T-helper 1 cell treated with Interleukin-12 subunit alpha and Interleukin-12 subunit beta and Interleukin-4 antibody, amounts not matched to agents 30 ng/mL and 1 ng/mL, for 36 hours (primary cell): ENCODE data around the gene BCL6B. TPM values are rescaled to one million over a fixed set of nuclear protein-coding genes. Genes with fewer than 3 reads are reported as not detected.

ENCODE experiments used
- intact Hi-C: fragments of 100-400 bp; cut with micrococcal nuclease; formaldehyde crosslinking; loops from one replicate; pipeline ENCODE4 v1.15.1; 2024
- total RNA-seq: library from RNA; stranded (reverse); gene quantifications from 2 replicates; pipeline ENCODE4 v1.2.3, GENCODE V29; 2022

BCL6B gene
- total RNA-seq, 1 donor from 2014 or later, result 2.5 TPM

GRCh38 chr17:7007143-7007542 lies 15.7 kb upstream of the BCL6B start:
- intact Hi-C loops, result loop anchor here (10.0 kb wide), 1 partner anchor 1422 kb away; the partner anchor contains the start of gene NLRP1

DNA sequence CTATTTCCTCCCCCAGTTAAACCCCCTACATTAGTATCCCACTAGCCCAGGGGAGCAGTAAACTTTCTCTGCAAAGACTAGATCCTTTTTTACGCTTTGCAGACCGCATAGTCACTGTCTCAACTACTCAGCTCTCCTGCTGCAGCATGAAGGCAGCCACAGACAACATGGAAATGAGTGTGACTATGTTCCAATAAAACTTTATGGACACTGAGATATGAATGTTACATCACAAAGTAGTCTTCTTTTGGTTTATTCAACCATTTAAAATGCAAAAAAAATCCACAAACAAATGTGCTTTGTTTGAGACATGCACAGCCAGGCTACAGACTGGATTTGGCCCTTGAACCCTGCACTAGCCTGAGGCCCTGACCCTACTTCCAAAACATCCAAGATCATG lies 12.3 kb upstream of the BCL6B start:
- intact Hi-C loops, result loop anchor here (5.0 to 10.0 kb wide), 2 partner anchors 564 to 832 kb away; partner anchors contain the start of gene CD68

DNA sequence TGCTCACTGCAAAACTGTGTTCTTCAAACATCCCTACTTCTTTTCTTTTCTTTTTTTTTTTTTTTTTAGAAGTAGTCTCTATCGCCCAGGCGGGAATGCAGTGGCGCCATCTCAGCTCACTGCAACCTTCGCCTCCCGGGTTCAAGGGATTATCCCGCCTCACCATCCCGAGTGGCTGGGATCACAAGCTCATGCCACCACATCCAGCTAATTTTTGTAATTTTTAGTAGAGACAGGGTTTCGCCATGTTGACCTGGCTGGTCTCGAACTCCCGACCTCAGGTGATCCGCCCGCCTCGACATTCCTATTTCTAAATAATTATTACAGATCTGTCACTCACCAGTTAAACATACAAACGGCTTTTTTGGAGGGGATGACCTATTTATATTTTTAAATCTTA lies 11.4 kb upstream of the BCL6B start:
- intact Hi-C loops, result loop anchor here (5.0 to 10.0 kb wide), 2 partner anchors 563 to 831 kb away; partner anchors contain the start of gene CD68

GRCh38 chr17:7011942-7012254 lies 11.0 kb upstream of the BCL6B start:
- intact Hi-C loops, result loop anchor here (2.0 to 10.0 kb wide), 3 partner anchors 255 to 830 kb away; partner anchors contain the start of genes CD68 and XAF1

DNA sequence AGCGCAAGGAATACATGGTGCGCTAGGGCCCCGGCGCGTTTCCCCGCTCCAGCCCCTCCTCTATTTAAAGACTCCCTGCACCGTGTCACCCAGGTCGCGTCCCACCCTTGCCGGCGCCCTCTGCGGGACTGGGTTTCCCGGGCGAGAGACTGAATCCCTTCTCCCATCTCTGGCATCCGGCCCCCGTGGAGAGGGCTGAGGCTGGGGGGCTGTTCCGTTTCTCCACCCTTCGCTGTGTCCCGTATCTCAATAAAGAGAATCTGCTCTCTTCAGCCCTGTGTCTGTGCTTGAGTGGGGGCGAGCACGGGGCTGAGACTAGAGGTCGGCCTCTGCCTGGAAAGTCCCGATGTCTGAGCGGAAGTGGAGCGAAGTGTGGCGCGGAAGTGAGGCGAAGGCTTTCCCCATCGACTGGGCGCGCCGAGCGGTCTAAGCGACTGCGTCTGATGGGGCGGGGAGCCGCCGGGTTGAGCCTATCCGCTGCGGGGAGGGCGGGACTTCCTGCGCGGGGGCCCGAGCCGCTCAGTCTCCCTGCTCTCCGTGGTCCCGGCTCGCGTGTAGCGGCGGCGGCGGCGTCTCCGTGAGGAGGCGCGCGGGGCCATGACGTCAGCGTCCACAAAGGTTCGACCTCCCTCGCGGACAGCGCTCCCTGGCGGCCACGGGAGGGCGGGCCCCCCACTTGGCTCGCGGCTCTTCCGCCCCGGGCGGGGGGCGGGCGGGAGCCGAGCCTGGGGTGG lies 8.4 kb upstream of the BCL6B start:
- intact Hi-C loops, result loop anchor here (1.0 to 10.0 kb wide), 10 partner anchors 10 to 1528 kb away; partner anchors contain the start of genes C17orf100, CD68, DERL2 and EIF5A

- intact Hi-C loops, result loop anchor here (1.0 to 10.0 kb wide), 11 partner anchors 8 to 1528 kb away; partner anchors contain the start of genes BCL6B, C17orf100, CD68 and DERL2
These were observed 7.6 kb upstream of the BCL6B start for GRCh38 chr17:7014995-7015958.

DNA sequence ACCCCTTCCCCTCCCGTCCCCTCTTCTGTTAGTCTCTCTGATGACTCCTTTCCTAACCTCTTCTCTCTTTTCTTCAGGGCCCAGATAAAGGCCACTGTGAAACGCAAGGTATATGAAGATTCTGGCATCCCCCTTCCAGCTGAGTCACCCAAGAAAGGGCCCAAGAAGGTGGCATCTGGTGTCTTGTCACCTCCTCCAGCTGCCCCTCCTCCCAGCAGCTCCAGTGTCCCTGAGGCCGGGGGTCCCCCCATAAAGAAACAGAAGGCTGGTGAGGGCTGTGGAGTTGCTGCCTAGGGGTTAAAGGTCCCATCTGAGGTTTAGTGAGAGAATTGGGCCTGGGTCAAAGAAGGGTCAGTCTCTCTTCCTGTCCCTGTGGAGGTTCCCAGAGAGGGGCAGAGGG lies 6.4 kb upstream of the BCL6B start:
- intact Hi-C loops, result loop anchor here (10.0 kb wide), 1 partner anchor 558 kb away; the partner anchor contains the start of gene CD68

DNA sequence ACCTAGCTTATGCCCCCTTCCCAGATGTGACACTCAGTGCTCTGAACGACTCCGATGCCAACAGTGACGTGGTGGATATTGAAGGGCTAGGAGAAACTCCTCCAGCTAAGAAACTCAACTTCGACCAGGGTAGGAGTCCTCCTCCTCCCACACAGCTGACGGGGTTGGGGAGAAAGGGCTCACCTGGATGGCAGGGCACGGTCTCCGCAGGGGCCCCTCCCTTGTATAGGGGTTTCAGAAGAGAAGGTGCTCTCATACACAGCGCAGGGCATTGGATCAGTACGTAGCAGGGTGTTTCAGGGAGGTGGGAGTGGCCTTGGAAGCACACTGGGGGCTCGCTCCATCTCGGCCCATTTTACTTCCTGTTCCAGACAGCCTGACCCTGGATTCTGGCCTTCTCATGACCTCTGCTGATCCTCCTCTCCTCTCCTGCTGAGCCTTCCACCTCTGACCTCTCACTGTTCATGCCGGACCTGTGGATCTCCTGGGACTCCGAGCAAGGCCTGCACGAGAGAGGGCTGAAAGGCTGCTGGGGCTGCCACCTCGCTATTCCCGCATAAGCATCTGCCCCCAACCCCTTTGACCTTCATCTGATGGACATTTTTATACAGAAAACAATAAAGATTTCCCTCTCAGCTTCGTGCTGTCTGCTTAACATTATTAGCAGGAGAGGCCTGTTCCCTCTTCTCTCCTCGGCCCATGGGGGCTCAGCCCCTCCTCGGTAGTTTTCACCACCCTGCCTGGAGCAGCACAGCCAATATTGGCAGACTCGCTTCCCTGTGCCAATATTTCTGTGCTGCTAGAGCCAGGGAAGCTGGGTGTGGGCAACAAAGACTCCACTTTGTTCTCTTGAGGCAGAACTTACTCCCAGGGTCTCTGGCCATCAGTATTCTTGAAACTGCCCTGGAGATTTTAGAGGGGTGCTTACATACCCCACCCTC lies 5.7 kb upstream of the BCL6B start:
- intact Hi-C loops, result loop anchor here (10.0 kb wide), 1 partner anchor 558 kb away; the partner anchor contains the start of gene CD68

GRCh38 chr17:7017827-7018200 lies 5.0 kb upstream of the BCL6B start:
- intact Hi-C loops, result loop anchor here (10.0 kb wide), 1 partner anchor 557 kb away; the partner anchor contains the start of gene CD68

- intact Hi-C loops, result loop anchor here (10.0 kb wide), 1 partner anchor 556 kb away; the partner anchor contains the start of gene CD68
These were observed 4.4 kb upstream of the BCL6B start for GRCh38 chr17:7018331-7018964.

- intact Hi-C loops, result loop anchor here (10.0 kb wide), 1 partner anchor 555 kb away; the partner anchor contains the start of gene CD68
These were observed 3.5 kb upstream of the BCL6B start for GRCh38 chr17:7019367-7019766.

GRCh38 chr17:7019839-7020519 lies 2.9 kb upstream of the BCL6B start:
- intact Hi-C loops, result loop anchor here (10.0 kb wide), 1 partner anchor 555 kb away; the partner anchor contains the start of gene CD68

- intact Hi-C loops, result no loop called here
These were observed 1.8 kb upstream of the BCL6B start for GRCh38 chr17:7020894-7021664.

DNA sequence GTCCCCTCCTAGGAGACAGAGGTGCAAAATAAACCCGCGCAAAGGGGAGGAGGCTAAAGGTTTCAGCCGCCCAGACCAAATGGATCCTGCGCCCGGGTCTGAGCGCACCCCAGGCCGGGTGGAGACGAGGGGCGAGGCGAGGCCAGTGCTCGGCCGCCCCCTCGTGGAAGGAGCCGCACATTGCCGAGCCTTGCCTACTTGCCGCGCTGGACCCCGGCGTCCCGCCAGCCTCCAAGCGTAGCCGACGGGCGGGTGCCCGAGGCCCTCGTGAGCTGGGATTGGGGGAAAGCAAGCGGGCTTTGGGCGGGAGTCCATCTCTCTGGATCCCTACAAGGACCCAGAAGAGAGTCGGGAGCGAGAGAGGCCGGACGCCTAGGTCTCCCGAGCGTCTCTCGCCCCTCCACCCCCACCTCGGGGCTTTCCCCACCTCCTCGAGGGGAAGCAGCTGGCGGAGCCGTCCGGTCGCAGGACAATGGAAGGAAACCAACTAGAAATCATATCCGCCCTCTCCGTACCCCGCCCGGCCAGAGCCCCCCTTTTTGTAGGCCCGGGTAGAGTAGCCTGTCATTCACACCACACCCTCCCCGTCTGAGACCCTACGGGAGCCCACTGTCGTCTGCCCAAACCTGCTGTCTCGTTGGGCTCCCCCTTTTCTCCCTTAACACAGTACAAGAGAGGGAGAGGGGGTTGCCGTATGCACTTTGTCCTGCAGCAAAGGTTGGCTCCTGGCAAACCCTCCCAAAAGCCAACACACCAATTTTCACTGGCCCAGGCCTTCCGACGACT lies 664 bp upstream of the BCL6B start:
- intact Hi-C loops, result loop anchor here (1.0 kb wide), 3 partner anchors 18 to 179 kb away; no protein-coding TSS in a partner anchor

DNA sequence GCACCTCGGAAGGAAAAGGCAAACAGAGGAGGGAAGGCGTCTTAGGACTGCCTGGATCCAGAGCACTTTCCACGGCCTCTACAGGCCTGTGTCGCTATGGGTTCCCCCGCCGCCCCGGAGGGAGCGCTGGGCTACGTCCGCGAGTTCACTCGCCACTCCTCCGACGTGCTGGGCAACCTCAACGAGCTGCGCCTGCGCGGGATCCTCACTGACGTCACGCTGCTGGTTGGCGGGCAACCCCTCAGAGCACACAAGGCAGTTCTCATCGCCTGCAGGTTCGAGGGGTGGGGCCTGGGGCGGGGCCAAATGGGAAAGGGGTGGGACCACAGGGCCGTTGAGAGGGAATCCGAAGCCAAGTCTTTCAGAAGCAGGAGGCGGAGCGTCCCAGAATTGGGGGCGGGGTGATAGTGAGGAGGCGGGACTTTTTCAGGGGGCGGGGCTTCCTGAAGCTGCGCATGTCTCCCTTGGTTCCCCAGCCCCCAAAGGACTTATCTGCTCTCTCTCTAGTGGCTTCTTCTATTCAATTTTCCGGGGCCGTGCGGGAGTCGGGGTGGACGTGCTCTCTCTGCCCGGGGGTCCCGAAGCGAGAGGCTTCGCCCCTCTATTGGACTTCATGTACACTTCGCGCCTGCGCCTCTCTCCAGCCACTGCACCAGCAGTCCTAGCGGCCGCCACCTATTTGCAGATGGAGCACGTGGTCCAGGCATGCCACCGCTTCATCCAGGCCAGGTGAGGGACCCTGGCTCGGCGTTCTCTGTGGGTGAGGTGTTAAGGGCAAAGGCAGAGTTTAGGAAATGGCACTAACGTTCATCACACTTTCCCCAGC lies 939 bp downstream of the BCL6B start:
- intact Hi-C loops, result loop anchor here (1.0 kb wide), 3 partner anchors 8 to 22 kb away; no protein-coding TSS in a partner anchor

DNA sequence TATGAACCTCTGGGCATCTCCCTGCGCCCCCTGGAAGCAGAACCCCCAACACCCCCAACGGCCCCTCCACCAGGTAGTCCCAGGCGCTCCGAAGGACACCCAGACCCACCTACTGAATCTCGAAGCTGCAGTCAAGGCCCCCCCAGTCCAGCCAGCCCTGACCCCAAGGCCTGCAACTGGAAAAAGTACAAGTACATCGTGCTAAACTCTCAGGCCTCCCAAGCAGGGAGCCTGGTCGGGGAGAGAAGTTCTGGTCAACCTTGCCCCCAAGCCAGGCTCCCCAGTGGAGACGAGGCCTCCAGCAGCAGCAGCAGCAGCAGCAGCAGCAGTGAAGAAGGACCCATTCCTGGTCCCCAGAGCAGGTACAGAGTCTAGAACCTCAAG lies 1.5 kb downstream of the BCL6B start:
- intact Hi-C loops, result no loop called here

DNA sequence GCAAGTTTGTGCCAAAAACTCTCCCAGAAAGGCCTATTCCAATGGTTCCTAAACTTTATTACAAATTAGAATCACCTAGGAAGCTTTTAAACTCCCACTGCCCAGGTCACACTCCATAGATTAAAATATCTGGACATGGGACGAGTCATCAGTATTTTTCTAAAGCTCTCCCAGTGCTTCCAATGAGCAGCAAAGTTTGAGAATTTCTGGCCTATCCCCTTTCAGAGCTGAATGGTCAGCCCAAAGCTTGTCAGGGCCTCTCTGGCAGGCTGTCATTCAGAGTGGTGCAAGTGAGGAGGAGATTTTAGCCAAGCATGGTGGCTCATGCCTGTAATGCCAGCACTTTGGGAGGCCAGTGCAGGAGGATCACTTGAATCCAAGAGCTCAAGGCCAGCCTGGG lies 2.4 kb downstream of the BCL6B start:
- intact Hi-C loops, result no loop called here
